Stimulated activated CD8-positive, alpha-beta memory T cell treated with anti-CD3 and anti-CD28 coated beads, Interleukin-15, amount 100 ng/mL, for 24 hours (primary cell): ENCODE measurements around the gene CHD5.

ENCODE experiments used
- DNase-seq: peaks from one replicate; pipeline ENCODE4 v3.0.0-alpha.2; 2020; ENCODE audit warnings: low read depth

Gene CHD5

GRCh38 chr1:6200188-6200809 is 20.2 kb upstream of the CHD5 start:
- no peak for DNase-seq

- DNase-seq = peak; percentile 83
Measured at GRCh38 chr1:6199298-6200187, 19.4 kb upstream of the CHD5 start, which contains the start of gene RPL22. Gene RPL22 (minus strand): TSS chr1:6199595. CDS start chr1:6199573, 22 bp downstream.

- DNase-seq = no peak
Measured at GRCh38 chr1:6198646-6199297, 18.7 kb upstream of the CHD5 start.

- DNase-seq = no peak
Measured at GRCh38 chr1:6197746-6198427, 17.8 kb upstream of the CHD5 start.

- DNase-seq = no peak
Measured at GRCh38 chr1:6191968-6192367, 11.8 kb upstream of the CHD5 start.

- DNase-seq = no peak
Measured at GRCh38 chr1:6188466-6188865, 8.3 kb upstream of the CHD5 start.

GRCh38 chr1:6185635-6186382 is 5.7 kb upstream of the CHD5 start:
- DNase-seq = no peak

GRCh38 chr1:6185151-6185550 is 5.0 kb upstream of the CHD5 start:
- no peak for DNase-seq

- DNase-seq = no peak
Measured at GRCh38 chr1:6184083-6184783, 4.1 kb upstream of the CHD5 start.

- DNase-seq = no peak
Measured at GRCh38 chr1:6183520-6183989, 3.4 kb upstream of the CHD5 start.

- DNase-seq = no peak
Measured at GRCh38 chr1:6181347-6181770, 1.2 kb upstream of the CHD5 start.

- no peak for DNase-seq
Measured at GRCh38 chr1:6180707-6181311, 688 bp upstream of the CHD5 start.

- DNase-seq = no peak
Measured at GRCh38 chr1:6179564-6180175, 451 bp downstream of the CHD5 start.

- no peak for DNase-seq
Measured at GRCh38 chr1:6178751-6179563, 1.2 kb downstream of the CHD5 start.

GRCh38 chr1:6177681-6178380 is 2.3 kb downstream of the CHD5 start:
- DNase-seq = no peak

GRCh38 chr1:6176779-6177178 is 3.3 kb downstream of the CHD5 start:
- DNase-seq = no peak

GRCh38 chr1:6175411-6175828 is 4.7 kb downstream of the CHD5 start:
- no peak for DNase-seq
